Chondrocyte (in vitro differentiated cells): ENCODE measurements around the gene IL1RL2. TPM values are rescaled to one million over a fixed set of nuclear protein-coding genes. Genes with fewer than 3 reads are reported as not detected.

Source experiments
- DNase-seq: peaks from one replicate; pipeline ENCODE4 v3.0.0; 2021; ENCODE audit warnings: mixed read lengths, low spot score
- H3K27ac Mint-ChIP-seq: one replicate; pipeline ENCODE4 v1.8.0; 2021; ENCODE audit warnings: mild to moderate bottlenecking, moderate library complexity, mixed read lengths; ENCODE audit not compliant: unreplicated experiment
- H3K27me3 Mint-ChIP-seq: 2 replicates; pipeline ENCODE4 v1.8.0; 2021; ENCODE audit warnings: low read depth, mixed read lengths
- H3K36me3 Mint-ChIP-seq: 2 replicates; pipeline ENCODE4 v1.8.0; 2021; ENCODE audit warnings: low read depth, mixed read lengths
- H3K4me1 Mint-ChIP-seq: 2 replicates; pipeline ENCODE4 v1.8.0; 2021; ENCODE audit warnings: low read depth, mild to moderate bottlenecking, mixed read lengths
- H3K4me3 Mint-ChIP-seq: one replicate; pipeline ENCODE4 v1.8.0; 2021; ENCODE audit warnings: mild to moderate bottlenecking, moderate library complexity, mixed read lengths; ENCODE audit not compliant: unreplicated experiment
- H3K9me3 Mint-ChIP-seq: 2 replicates; pipeline ENCODE4 v1.8.0; 2021; ENCODE audit warnings: low read depth, mixed read lengths
- total RNA-seq: library from RNA; stranded (reverse); gene quantifications from 3 replicates; pipeline ENCODE4 v1.2.1, GENCODE V29; 2021
- TF ChIP-seq, protein P1 (sequence below): fragments of 200-600 bp; sonication (generic); IDR thresholded peaks from 2 replicates; pipeline ENCODE4 v1.5.0; 2021; ENCODE audit warnings: antibody characterized with exemption, mild to moderate bottlenecking, moderate library complexity

Gene IL1RL2
- total RNA-seq, 1 donor from 2014 or later = 0.07 TPM

DNA sequence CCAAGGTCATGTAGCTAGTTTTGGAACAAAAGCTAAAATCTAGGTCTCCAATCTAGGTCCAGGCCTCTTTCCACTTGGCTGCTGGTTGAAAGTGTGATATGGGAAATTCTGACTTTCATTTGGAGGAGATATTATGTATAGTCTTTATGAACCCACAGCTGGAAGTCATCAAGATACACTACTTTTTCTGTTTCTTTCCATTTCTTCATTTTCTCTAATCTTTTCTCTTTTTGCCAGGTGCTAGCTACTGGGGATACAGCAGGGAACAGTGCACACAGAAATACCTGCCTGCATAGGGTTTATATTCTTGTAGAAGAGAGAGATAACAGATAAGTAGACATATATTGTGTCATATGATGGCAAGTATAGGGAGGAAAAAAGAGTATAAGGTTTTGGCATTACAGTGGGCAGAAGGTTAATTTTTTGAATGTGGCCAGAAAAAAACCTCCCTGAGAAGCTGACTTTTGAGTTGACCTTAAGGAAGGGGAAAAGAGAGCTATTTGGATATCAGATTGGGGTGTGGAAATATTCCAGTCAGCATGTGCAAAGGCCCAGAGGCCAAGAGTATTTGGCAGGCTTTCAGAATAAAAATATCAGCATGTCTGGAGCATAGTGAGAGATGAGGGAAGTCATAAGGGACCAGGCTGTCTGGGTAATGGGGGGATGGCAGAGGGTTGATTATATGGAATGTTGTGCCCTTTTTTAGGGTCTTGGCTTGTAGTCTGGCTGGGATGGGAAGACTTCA lies 28.6 kb upstream of the IL1RL2 start:
- Mint-ChIP-seq H3K4me3 (no peak overlapping the region), H3K4me1 (peaks cover 13% of the 10 kb centered on the region), H3K27ac (no peak overlapping the region), H3K9me3 (peaks cover 9% of the 10 kb centered on the region), H3K27me3 (no peaks in the 10 kb centered on the region), H3K36me3 (peaks cover 36% of the 10 kb centered on the region)
- TF ChIP-seq, protein P1, sequence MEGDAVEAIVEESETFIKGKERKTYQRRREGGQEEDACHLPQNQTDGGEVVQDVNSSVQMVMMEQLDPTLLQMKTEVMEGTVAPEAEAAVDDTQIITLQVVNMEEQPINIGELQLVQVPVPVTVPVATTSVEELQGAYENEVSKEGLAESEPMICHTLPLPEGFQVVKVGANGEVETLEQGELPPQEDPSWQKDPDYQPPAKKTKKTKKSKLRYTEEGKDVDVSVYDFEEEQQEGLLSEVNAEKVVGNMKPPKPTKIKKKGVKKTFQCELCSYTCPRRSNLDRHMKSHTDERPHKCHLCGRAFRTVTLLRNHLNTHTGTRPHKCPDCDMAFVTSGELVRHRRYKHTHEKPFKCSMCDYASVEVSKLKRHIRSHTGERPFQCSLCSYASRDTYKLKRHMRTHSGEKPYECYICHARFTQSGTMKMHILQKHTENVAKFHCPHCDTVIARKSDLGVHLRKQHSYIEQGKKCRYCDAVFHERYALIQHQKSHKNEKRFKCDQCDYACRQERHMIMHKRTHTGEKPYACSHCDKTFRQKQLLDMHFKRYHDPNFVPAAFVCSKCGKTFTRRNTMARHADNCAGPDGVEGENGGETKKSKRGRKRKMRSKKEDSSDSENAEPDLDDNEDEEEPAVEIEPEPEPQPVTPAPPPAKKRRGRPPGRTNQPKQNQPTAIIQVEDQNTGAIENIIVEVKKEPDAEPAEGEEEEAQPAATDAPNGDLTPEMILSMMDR = no peak
- DNase-seq = no peak

- TF ChIP-seq, protein P1 = peak; percentile 48
- Mint-ChIP-seq H3K4me3 (no peak overlapping the region), H3K36me3 (peaks cover 36% of the 10 kb centered on the region), H3K9me3 (peaks cover 11% of the 10 kb centered on the region), H3K27me3 (no peaks in the 10 kb centered on the region), H3K4me1 (peaks cover 13% of the 10 kb centered on the region), H3K27ac (no peak overlapping the region)
- no peak for DNase-seq
Observed at GRCh38 chr2:102159295-102159694, 27.5 kb upstream of the IL1RL2 start.

DNA sequence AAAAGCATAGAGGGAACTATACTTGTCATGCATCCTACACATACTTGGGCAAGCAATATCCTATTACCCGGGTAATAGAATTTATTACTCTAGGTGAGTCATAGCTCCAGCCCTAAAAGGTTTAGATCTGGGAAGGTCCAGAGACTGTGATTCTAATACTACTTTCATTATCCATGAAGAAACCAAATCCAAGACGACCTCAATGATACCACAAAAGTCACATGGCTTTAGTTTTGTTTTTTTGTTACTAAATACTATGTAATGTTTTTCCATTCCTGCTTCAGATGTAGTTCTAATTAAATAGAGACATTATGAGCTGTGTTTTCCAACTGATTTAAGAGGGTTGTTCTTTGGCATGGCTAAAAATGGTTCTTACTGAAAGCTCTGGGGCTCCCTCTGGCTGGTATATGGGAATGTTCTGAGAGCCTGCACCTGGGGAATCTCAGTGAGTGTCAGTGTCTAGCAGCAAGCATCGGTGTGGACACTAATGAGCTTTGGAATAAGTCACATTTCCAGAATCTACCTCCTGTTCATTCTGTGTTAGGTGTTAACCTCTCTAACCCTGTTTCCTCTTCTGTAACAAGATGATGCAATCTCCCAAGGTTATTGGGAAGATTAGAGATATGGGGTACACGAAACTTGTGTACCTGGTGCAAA lies 20.5 kb upstream of the IL1RL2 start:
- peaks cover 4% of the 10 kb centered on the region for H3K9me3 Mint-ChIP-seq
- DNase-seq = no peak
- no peak overlapping the region for H3K27ac Mint-ChIP-seq

DNA sequence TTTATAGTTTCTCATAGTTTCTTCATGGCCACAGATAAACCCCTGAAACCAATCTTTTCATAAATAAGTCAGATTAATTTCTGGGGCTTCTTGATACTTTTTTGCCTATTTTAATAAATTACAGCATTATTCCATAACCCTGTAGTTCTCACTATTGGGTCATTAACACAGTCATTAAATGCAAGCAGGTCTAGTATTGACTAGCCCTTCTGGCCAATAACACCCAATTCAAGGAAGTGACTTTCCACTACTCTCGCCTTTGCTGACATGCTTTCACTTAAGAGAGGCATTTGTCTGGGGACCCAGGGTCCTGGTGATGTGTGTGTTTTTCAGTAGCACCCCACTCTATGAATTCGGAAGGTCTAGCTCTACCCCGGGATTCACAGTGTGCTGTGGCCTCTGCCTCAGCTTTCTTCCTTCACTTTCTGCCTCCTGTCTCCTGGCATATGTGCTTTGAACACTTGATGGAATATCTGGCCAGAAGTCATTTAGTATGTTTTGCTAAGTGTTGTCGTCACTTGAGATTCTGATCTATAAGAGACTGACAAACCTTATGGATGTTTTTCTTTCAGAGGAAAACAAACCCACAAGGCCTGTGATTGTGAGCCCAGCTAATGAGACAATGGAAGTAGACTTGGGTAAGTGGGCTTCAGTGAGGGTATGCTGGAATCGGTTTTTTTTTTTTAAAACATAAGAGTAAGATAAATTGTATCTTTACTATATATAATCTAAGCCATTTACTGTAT lies 18.6 kb upstream of the IL1RL2 start:
- no peak for DNase-seq
- H3K4me1 Mint-ChIP-seq = peaks cover 9% of the 10 kb centered on the region
- no peak overlapping the region for H3K4me3 Mint-ChIP-seq
- H3K27ac Mint-ChIP-seq = no peak overlapping the region
- TF ChIP-seq, protein P1 = no peak
- peaks cover 40% of the 10 kb centered on the region for H3K36me3 Mint-ChIP-seq
- no peaks in the 10 kb centered on the region for H3K27me3 Mint-ChIP-seq
- H3K9me3 Mint-ChIP-seq = peaks cover 1% of the 10 kb centered on the region

More for the DNA sequence above, 20.5 kb upstream of the IL1RL2 start:
- H3K4me1 Mint-ChIP-seq = peaks cover 9% of the 10 kb centered on the region
- TF ChIP-seq, protein P1 = peak; percentile 79
- no peak overlapping the region for H3K4me3 Mint-ChIP-seq
- peaks cover 27% of the 10 kb centered on the region for H3K36me3 Mint-ChIP-seq
- no peaks in the 10 kb centered on the region for H3K27me3 Mint-ChIP-seq

- Mint-ChIP-seq H3K27me3 (no peaks in the 10 kb centered on the region), H3K36me3 (peaks cover 52% of the 10 kb centered on the region), H3K27ac (no peak overlapping the region), H3K4me3 (no peak overlapping the region), H3K9me3 (no peaks in the 10 kb centered on the region), H3K4me1 (no peaks in the 10 kb centered on the region)
- TF ChIP-seq, protein P1 = no peak
- DNase-seq = no peak
Observed at GRCh38 chr2:102171946-102172345, 14.9 kb upstream of the IL1RL2 start.
